HG03175 (cell line): ENCODE data around the gene OLFML2B.

Experiments
- ATAC-seq: cut with Tn5 transposase; IDR thresholded peaks from one replicate; pipeline ENCODE4 v1.9.1; 2021; ENCODE audit warnings: mild to moderate bottlenecking, moderate library complexity; ENCODE audit not compliant: unreplicated experiment

Gene OLFML2B

GRCh38 chr1:162008799-162009198 lies 14.9 kb downstream of the OLFML2B start:
- ATAC-seq, result no peak

- no peak for ATAC-seq
These were observed 16.2 kb downstream of the OLFML2B start for GRCh38 chr1:162007466-162007865.

GRCh38 chr1:162006081-162006480 lies 17.6 kb downstream of the OLFML2B start:
- ATAC-seq, result no peak

- no peak for ATAC-seq
These were observed 19.2 kb downstream of the OLFML2B start for GRCh38 chr1:162004441-162004950.

GRCh38 chr1:162003830-162004215 lies 19.8 kb downstream of the OLFML2B start:
- no peak for ATAC-seq

GRCh38 chr1:162003061-162003829 lies 20.4 kb downstream of the OLFML2B start:
- ATAC-seq, result no peak

GRCh38 chr1:162000053-162000420 lies 23.6 kb downstream of the OLFML2B start:
- no peak for ATAC-seq

- ATAC-seq, result no peak
These were observed 24.2 kb downstream of the OLFML2B start for GRCh38 chr1:161999301-162000052.

- no peak for ATAC-seq
These were observed 24.9 kb downstream of the OLFML2B start for GRCh38 chr1:161998811-161999210.

GRCh38 chr1:161997152-161997551 lies 26.5 kb downstream of the OLFML2B start:
- ATAC-seq, result no peak

GRCh38 chr1:161994175-161994668 lies 29.4 kb downstream of the OLFML2B start:
- no peak for ATAC-seq

- no peak for ATAC-seq
These were observed 30.1 kb downstream of the OLFML2B start for GRCh38 chr1:161993576-161993975.

GRCh38 chr1:161989786-161990185 lies 33.9 kb downstream of the OLFML2B start:
- no peak for ATAC-seq

GRCh38 chr1:161989108-161989507 lies 34.6 kb downstream of the OLFML2B start:
- ATAC-seq, result no peak

- no peak for ATAC-seq
These were observed 35.3 kb downstream of the OLFML2B start for GRCh38 chr1:161988413-161988812.

GRCh38 chr1:161987872-161988271 lies 35.8 kb downstream of the OLFML2B start:
- no peak for ATAC-seq

- no peak for ATAC-seq
These were observed 36.4 kb downstream of the OLFML2B start for GRCh38 chr1:161987303-161987702.

GRCh38 chr1:161986328-161986727 lies 37.3 kb downstream of the OLFML2B start:
- no peak for ATAC-seq

GRCh38 chr1:161985301-161985822 lies 38.3 kb downstream of the OLFML2B start:
- ATAC-seq, result no peak

- no peak for ATAC-seq
These were observed 39.9 kb downstream of the OLFML2B start for GRCh38 chr1:161983725-161984124.

- no peak for ATAC-seq
These were observed 40.8 kb downstream of the OLFML2B start for GRCh38 chr1:161982917-161983316.

GRCh38 chr1:161982507-161982895 lies 41.2 kb downstream of the OLFML2B start:
- no peak for ATAC-seq
